Left ventricle myocardium inferior (tissue), 1 donor: ENCODE results near the gene EDDM13. TPM values are rescaled to one million over a fixed set of nuclear protein-coding genes. Genes with fewer than 3 reads are reported as not detected.

Source experiments
- DNase-seq: peaks from one replicate; pipeline ENCODE4 v3.0.0-alpha.2; 2020
- H3K27ac ChIP-seq: fragments of 200-600 bp; replicated peaks from 2 replicates; pipeline ENCODE4 v1.8.0; 2021
- H3K27me3 ChIP-seq: fragments of 200-600 bp; 2 replicates; pipeline ENCODE4 v1.8.0; 2021; ENCODE audit warnings: low read depth
- H3K36me3 ChIP-seq: fragments of 200-600 bp; 2 replicates; pipeline ENCODE4 v1.8.0; 2021
- H3K4me1 ChIP-seq: fragments of 200-600 bp; 2 replicates; pipeline ENCODE4 v1.8.0; 2021
- H3K4me3 ChIP-seq: fragments of 200-600 bp; 2 replicates; pipeline ENCODE4 v1.8.0; 2021; ENCODE audit warnings: mild to moderate bottlenecking, moderate library complexity
- H3K9me3 ChIP-seq: fragments of 200-600 bp; replicated peaks from 2 replicates; pipeline ENCODE4 v1.8.0; 2021
- intact Hi-C: fragments of 100-400 bp; cut with micrococcal nuclease; formaldehyde crosslinking; loops from one replicate; pipeline ENCODE4 v1.11.0; 2022
- total RNA-seq: library from RNA; stranded (reverse); fragmentation: NEBNext Ultra II Directional; extraction: Animal tissue kit (Norgen Biotek cat#: 25700); gene quantifications from one replicate; pipeline ENCODE4 v1.2.1, GENCODE V29; 2021
- TF ChIP-seq, protein P1 (sequence below): fragments of 200-600 bp; IDR thresholded peaks from 2 replicates; pipeline ENCODE4 v1.8.0; 2021; ENCODE audit warnings: antibody characterized with exemption, mild to moderate bottlenecking, borderline replicate concordance
- donor health status: DM: no; HTN: yes; CAD: no; lungs with severe emphysema.

The EDDM13 gene
- total RNA-seq, 1 donor from 2014 or later = 0.55 TPM

DNA sequence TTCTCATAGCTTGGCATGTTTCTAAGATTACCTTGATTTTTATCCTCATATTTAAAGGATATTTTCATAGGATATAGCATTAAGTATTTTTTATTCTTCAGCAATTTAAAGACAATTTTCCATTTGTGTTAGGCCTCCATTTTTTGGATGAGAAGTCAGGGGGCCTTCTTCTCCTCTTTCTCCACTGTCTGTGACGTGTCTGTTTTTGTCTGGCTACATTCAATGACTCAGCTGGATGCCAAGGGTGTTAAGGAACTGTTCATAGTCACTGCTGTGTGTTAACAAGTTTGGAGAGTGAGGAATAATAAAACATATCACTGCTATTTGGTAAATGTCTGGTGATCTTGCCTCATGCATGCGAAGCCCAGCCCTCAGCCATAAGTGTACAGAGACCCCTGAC lies 84.4 kb downstream of the EDDM13 start:
- no peaks in the 10 kb centered on the region for H3K4me1 ChIP-seq
- no peak overlapping the region for H3K27ac ChIP-seq
- intact Hi-C loops = no loop called here
- no peak overlapping the region for H3K4me3 ChIP-seq
- H3K27me3 ChIP-seq = no peaks in the 10 kb centered on the region
- TF ChIP-seq, protein P1, sequence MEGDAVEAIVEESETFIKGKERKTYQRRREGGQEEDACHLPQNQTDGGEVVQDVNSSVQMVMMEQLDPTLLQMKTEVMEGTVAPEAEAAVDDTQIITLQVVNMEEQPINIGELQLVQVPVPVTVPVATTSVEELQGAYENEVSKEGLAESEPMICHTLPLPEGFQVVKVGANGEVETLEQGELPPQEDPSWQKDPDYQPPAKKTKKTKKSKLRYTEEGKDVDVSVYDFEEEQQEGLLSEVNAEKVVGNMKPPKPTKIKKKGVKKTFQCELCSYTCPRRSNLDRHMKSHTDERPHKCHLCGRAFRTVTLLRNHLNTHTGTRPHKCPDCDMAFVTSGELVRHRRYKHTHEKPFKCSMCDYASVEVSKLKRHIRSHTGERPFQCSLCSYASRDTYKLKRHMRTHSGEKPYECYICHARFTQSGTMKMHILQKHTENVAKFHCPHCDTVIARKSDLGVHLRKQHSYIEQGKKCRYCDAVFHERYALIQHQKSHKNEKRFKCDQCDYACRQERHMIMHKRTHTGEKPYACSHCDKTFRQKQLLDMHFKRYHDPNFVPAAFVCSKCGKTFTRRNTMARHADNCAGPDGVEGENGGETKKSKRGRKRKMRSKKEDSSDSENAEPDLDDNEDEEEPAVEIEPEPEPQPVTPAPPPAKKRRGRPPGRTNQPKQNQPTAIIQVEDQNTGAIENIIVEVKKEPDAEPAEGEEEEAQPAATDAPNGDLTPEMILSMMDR = no peak
- peaks cover 35% of the 10 kb centered on the region for H3K9me3 ChIP-seq
- DNase-seq = no peak
- H3K36me3 ChIP-seq = peaks cover 11% of the 10 kb centered on the region

Other genes with a start within 250 kb of the EDDM13 start
- gene ZNF787, start 151.5 kb upstream of the EDDM13 start, total RNA-seq = 31.8 TPM
- gene ZNF444, start 131.5 kb upstream of the EDDM13 start, total RNA-seq = 19.2 TPM
- gene GALP, start 96.7 kb upstream of the EDDM13 start, total RNA-seq = not detected
- gene ZSCAN5B, start 75.0 kb upstream of the EDDM13 start, total RNA-seq = not detected
- gene ZSCAN5C, start 70.5 kb upstream of the EDDM13 start, total RNA-seq = not detected
- 16.7 TPM for gene ZSCAN5A, start 42.1 kb downstream of the EDDM13 start, total RNA-seq
- gene ZNF582, start 120.8 kb downstream of the EDDM13 start, total RNA-seq = 4.4 TPM
- 7.0 TPM for gene ZNF583, start 131.6 kb downstream of the EDDM13 start, total RNA-seq
- gene ZNF667, start 204.6 kb downstream of the EDDM13 start, total RNA-seq = 5.6 TPM
- 6.9 TPM for gene ZNF471, start 235.1 kb downstream of the EDDM13 start, total RNA-seq